ENCODE data around the gene NAIF1. TPM values are rescaled to one million over a fixed set of nuclear protein-coding genes. Genes with fewer than 3 reads are reported as not detected.

The NAIF1 gene
- polyA plus RNA-seq, 1 of the 3 experiments (the other 2 are of a cell fraction) = 14.8 TPM

DNA sequence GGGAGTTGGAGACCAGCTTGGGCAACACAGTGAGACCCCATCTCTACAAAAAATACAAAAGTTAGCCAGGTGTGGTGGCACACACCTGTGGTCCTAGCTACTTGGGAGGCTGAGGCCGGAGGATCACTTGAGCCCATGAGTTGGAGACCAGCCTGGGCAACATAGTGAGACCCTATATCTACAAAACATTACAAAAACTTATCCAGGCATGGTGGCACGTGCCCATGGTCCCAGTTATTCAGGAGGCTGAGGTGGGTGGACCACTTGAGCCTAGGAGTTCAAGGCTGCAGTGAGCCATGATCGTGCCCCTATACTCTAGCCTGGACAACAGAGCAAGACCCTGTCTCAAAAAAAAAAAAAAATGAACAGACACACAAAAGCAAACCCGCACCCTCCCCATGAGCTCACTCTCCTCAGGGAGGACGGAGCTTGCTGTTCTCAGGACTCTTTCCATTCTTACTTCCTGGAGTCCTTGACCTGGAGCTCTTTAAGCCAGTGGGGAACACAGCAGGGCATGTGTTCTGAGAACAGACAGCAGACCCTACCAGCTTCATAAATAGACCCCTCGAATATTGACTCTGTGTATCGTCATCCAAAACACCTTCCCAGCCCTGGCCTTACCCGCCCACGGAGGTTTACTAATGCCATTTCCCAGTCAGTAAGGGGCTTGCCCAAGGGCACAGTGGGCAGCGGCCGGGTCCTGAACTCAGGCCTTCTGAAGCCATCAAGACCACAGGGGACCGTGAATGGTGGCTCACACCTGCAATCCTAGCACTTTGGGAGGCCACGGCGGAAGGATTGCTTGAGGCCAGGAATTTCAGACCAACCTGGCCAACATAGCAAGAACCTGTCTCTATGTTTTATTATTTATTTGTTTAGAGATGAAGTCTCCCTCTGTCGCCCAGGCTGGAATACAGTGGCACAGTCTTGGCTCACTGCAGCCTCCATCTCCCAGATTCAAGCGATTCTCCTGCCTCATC, 49.3 kb upstream of the NAIF1 start (continued):
- TF ChIP-seq, protein P1, sequence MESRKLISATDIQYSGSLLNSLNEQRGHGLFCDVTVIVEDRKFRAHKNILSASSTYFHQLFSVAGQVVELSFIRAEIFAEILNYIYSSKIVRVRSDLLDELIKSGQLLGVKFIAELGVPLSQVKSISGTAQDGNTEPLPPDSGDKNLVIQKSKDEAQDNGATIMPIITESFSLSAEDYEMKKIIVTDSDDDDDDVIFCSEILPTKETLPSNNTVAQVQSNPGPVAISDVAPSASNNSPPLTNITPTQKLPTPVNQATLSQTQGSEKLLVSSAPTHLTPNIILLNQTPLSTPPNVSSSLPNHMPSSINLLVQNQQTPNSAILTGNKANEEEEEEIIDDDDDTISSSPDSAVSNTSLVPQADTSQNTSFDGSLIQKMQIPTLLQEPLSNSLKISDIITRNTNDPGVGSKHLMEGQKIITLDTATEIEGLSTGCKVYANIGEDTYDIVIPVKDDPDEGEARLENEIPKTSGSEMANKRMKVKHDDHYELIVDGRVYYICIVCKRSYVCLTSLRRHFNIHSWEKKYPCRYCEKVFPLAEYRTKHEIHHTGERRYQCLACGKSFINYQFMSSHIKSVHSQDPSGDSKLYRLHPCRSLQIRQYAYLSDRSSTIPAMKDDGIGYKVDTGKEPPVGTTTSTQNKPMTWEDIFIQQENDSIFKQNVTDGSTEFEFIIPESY (IDR thresholded peaks at IDR 0.05; ENCODE audit: borderline replicate concordance, low read depth) = no peak
- TF ChIP-seq MEF2A (IDR thresholded peaks at IDR 0.05; ENCODE audit: borderline replicate concordance, low read depth) (no peak), TCF12 (IDR thresholded peaks at IDR 0.05) (no peak), FOSL2 (IDR thresholded peaks at IDR 0.05; ENCODE audit: borderline replicate concordance, low read depth) (no peak), RCOR1 (IDR thresholded peaks at IDR 0.05; ENCODE audit: low read length) (no peak), SMC3 (IDR thresholded peaks at IDR 0.05; ENCODE audit: low read depth, low read length) (no peak), RAD21 (IDR thresholded peaks at IDR 0.05; ENCODE audit: low read length) (no peak), NRF1 (IDR thresholded peaks at IDR 0.05; ENCODE audit: low read depth, low read length) (no peak)
- TF ChIP-seq, protein P2, sequence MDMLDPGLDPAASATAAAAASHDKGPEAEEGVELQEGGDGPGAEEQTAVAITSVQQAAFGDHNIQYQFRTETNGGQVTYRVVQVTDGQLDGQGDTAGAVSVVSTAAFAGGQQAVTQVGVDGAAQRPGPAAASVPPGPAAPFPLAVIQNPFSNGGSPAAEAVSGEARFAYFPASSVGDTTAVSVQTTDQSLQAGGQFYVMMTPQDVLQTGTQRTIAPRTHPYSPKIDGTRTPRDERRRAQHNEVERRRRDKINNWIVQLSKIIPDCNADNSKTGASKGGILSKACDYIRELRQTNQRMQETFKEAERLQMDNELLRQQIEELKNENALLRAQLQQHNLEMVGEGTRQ (IDR thresholded peaks at IDR 0.05; ENCODE audit: borderline replicate concordance, low read depth, low read length) = no peak
- TF ChIP-seq, protein P3, sequence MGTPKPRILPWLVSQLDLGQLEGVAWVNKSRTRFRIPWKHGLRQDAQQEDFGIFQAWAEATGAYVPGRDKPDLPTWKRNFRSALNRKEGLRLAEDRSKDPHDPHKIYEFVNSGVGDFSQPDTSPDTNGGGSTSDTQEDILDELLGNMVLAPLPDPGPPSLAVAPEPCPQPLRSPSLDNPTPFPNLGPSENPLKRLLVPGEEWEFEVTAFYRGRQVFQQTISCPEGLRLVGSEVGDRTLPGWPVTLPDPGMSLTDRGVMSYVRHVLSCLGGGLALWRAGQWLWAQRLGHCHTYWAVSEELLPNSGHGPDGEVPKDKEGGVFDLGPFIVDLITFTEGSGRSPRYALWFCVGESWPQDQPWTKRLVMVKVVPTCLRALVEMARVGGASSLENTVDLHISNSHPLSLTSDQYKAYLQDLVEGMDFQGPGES (IDR thresholded peaks at IDR 0.05; ENCODE audit: low read depth, low read length) = no peak

DNA sequence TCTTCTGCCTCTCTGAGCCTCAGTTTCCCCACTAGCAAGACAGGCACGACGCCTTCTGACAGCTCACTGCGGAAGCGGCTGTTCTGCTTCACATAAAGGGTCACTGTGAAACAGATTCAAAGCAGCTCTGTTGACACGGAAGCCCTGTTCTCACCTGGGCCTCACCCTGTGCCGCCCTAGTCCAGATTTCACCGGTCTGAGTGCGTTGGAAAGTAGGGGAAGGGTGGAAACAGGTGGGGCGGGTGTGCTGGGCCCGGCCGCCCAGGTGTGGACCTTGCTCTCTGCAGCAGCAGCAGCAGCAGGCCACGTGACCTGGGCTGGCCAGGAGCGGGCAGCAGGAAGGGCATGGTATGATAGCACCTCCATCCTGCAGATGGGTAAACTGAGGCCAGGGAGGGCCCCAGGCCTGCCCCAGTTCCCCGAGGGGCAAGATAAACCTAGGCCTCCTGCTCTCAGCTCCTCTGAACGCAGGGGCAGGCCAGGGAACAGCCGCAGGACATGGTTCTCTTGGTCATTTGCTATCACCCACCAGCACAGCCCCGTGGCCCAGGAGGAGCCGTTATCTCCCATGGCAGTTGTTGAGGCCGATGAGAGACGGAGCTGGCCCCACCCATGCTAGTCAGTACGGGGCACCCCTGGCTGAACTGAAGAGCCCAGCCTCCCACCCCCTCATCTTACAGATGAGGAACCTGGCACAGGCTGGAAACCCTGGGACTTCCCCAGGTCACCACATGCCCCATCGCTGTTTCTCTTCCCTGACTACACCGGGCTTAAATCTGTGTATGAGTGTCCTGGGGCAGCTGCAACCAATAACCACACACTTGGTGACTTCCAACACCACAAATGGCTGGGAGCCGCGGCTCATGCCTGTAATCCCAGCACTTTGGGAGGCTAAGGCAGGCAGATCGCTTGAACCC, 48.3 kb upstream of the NAIF1 start:
- Histone ChIP-seq H3K27me3 (ENCODE audit: insufficient read depth) (no peaks in the 10 kb centered on the region), H3K9me3 (no peaks in the 10 kb centered on the region), H3K27ac (ENCODE audit: low read depth in 2 of 2, low read length in 1 of 2) (no peak overlapping the region), H3K4me1 (ENCODE audit: control insufficient read depth in 1 of 2, insufficient read depth in 2 of 2, low read depth in 1 of 2, low read length in 1 of 2) (peaks cover 3 to 4% of the 10 kb centered on the region in 2 experiments; a peak in 1 of 4 replicates), H3K9ac (no peak overlapping the region), H3F3A (replicated peaks; ENCODE audit: insufficient read depth) (peaks cover 3% of the 10 kb centered on the region), H4K20me1 (ENCODE audit: insufficient read depth) (no peaks in the 10 kb centered on the region), H3K4me3 (ENCODE audit: low read depth in 2 of 2, low read length in 1 of 2) (no peak overlapping the region), H2AFZ (ENCODE audit: low read depth) (no peak overlapping the region), H3K79me2 (ENCODE audit: insufficient read depth) (no peaks in the 10 kb centered on the region), H3K36me3 (replicated peaks in 1 of 2; ENCODE audit: control insufficient read depth in 1 of 2, insufficient read depth in 2 of 2, low read length in 1 of 2) (peaks cover 0 to 4% of the 10 kb centered on the region in 2 experiments), H3K4me2 (no peak overlapping the region), H3K9me2 (no peaks in the 10 kb centered on the region)
- ChIA-PET CTCF (interaction anchor here (0.8 to 6.5 kb wide), 6 partner anchors 12 to 172 kb away, joined by 4 to 246 read pairs (median 39); partner anchors contain the start of genes EEIG1 and PTGES2), POLR2A (no interaction called here)
- TF ChIP-seq EP300 (IDR thresholded peaks at IDR 0.05; ENCODE audit: borderline replicate concordance in 1 of 2, low read depth in 1 of 2, low read length in 1 of 2) (no peak), EZH2phosphoT487 (IDR thresholded peaks at IDR 0.05; ENCODE audit: borderline replicate concordance, low read depth) (no peak), GABPA (IDR thresholded peaks at IDR 0.05; ENCODE audit: low read depth) (no peak), MEF2A (IDR thresholded peaks at IDR 0.05; ENCODE audit: borderline replicate concordance, low read depth) (no peak), TCF12 (IDR thresholded peaks at IDR 0.05) (no peak), JUND (IDR thresholded peaks at IDR 0.05) (no peak), SMC3 (IDR thresholded peaks at IDR 0.05; ENCODE audit: low read depth, low read length) (no peak), TAF1 (IDR thresholded peaks at IDR 0.05; ENCODE audit: borderline replicate concordance, low read depth, low read length) (no peak), CHD2 (IDR thresholded peaks at IDR 0.05; ENCODE audit: low read length, partially characterized antibody) (no peak), POLR2AphosphoS5 (IDR thresholded peaks at IDR 0.05; ENCODE audit: low read depth, low read length) (no peak)
- TF ChIP-seq, protein P2 (IDR thresholded peaks at IDR 0.05; ENCODE audit: borderline replicate concordance, low read depth, low read length) = no peak
- TF ChIP-seq, protein P4, sequence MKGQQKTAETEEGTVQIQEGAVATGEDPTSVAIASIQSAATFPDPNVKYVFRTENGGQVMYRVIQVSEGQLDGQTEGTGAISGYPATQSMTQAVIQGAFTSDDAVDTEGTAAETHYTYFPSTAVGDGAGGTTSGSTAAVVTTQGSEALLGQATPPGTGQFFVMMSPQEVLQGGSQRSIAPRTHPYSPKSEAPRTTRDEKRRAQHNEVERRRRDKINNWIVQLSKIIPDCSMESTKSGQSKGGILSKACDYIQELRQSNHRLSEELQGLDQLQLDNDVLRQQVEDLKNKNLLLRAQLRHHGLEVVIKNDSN (IDR thresholded peaks at IDR 0.05; ENCODE audit: borderline replicate concordance, low read depth) = no peak
- 94% methylated on average over 15 of the region's 26 CpGs for WGBS (ENCODE audit: low lambda C conversion rate)
- no peak for DNase-seq

All from SK-N-SH (cell line).